IMR-90 (cell line): ENCODE measurements around the gene STX5. TPM values are rescaled to one million over a fixed set of nuclear protein-coding genes. Genes with fewer than 3 reads are reported as not detected.

Experiments
- ATAC-seq: fragments of 200-7000 bp; cut with Tn5 transposase; 2 replicates; pipeline ENCODE4 v1.9.1; 2020; ENCODE audit warnings: low read depth, mild to moderate bottlenecking, moderate library complexity
- BruUV-seq: library from RNA; stranded (reverse); fragments of 400-500 nt; replicated peaks from 2 replicates; lab custom pipeline; 2021; lab: Mats Ljungman, UMichigan
- CTCF ChIA-PET: fragments of 300-600 bp; formaldehyde crosslinking; extraction: SDS; loops from one replicate; lab custom pipeline; 2021; ENCODE audit warnings: antibody characterized with exemption; lab: Yijun Ruan, JAX
- POLR2A ChIA-PET: fragments of 300-600 bp; sonication (Branson Sonifier 250); formaldehyde crosslinking; loops from one replicate; lab custom pipeline; 2022; ENCODE audit warnings: antibody characterized with exemption; ENCODE audit not compliant: unreplicated experiment; lab: Charles Lee
- DNase-seq: peaks from one replicate; pipeline ENCODE4 v3.0.0; 2013
- H2AFZ ChIP-seq: replicated peaks from 2 replicates; pipeline ENCODE3; 2013; ENCODE audit warnings: low read length, mild to moderate bottlenecking; ENCODE audit not compliant: poor library complexity
- H2AK5ac ChIP-seq: 2 replicates; pipeline ENCODE4 v1.6.1; 2013; ENCODE audit warnings: low read depth, low read length, inconsistent platforms
- H2AK9ac ChIP-seq: replicated peaks from 2 replicates; pipeline ENCODE3; 2013; ENCODE audit warnings: mild to moderate bottlenecking, low read depth, low read length, moderate library complexity; ENCODE audit not compliant: poor library complexity
- H2BK120ac ChIP-seq: 2 replicates; pipeline ENCODE4 v1.6.1; 2013; ENCODE audit warnings: low read depth, low read length, inconsistent platforms
- H2BK15ac ChIP-seq: 3 replicates; pipeline ENCODE4 v1.6.1; 2013; ENCODE audit warnings: low read depth, low read length, inconsistent platforms
- H2BK20ac ChIP-seq: 2 replicates; pipeline ENCODE4 v1.6.1; 2013; ENCODE audit warnings: low read depth, mild to moderate bottlenecking, inconsistent platforms, low read length, moderate library complexity
- H2BK5ac ChIP-seq: 2 replicates; pipeline ENCODE4 v1.6.1; 2013; ENCODE audit warnings: mild to moderate bottlenecking, low read depth, low read length, inconsistent platforms; ENCODE audit not compliant: poor library complexity, severe bottlenecking
- H3K14ac ChIP-seq: replicated peaks from 2 replicates; pipeline ENCODE4 v1.6.1; 2013; ENCODE audit warnings: low read depth, low read length, inconsistent platforms
- H3K18ac ChIP-seq: 2 replicates; pipeline ENCODE4 v1.6.1; 2013; ENCODE audit warnings: low read depth, low read length, control low read depth
- H3K23ac ChIP-seq: 2 replicates; pipeline ENCODE4 v1.6.1; 2013; ENCODE audit warnings: low read depth, low read length, inconsistent platforms
- H3K27ac ChIP-seq: 2 replicates; pipeline ENCODE4 v1.5.1; 2013; ENCODE audit warnings: mild to moderate bottlenecking, control low read depth, low read length; ENCODE audit not compliant: insufficient read depth
- H3K27me3 ChIP-seq: 2 replicates; pipeline ENCODE4 v1.6.1; 2013; ENCODE audit warnings: low read length; ENCODE audit not compliant: control insufficient read depth, insufficient read depth
- H3K36me3 ChIP-seq: 2 replicates; pipeline ENCODE4 v1.6.1; 2013; ENCODE audit warnings: low read length, mixed read lengths; ENCODE audit not compliant: control insufficient read depth, insufficient read depth
- H3K4ac ChIP-seq: 2 replicates; pipeline ENCODE4 v1.6.1; 2013; ENCODE audit warnings: low read depth, low read length, inconsistent platforms
- H3K4me1 ChIP-seq: 2 replicates; pipeline ENCODE4 v1.6.1; 2013; ENCODE audit warnings: low read length, mixed read lengths; ENCODE audit not compliant: control insufficient read depth, insufficient read depth
- H3K4me2 ChIP-seq: 2 replicates; pipeline ENCODE4 v1.6.1; 2013; ENCODE audit warnings: low read depth, mild to moderate bottlenecking, control low read depth, low read length, moderate library complexity
- H3K4me3 ChIP-seq: 2 replicates; pipeline ENCODE4 v1.5.1; 2013; ENCODE audit warnings: low read depth, mild to moderate bottlenecking, control low read depth, low read length, moderate library complexity; ENCODE audit not compliant: insufficient read depth
- H3K56ac ChIP-seq: 2 replicates; pipeline ENCODE4 v1.6.1; 2013; ENCODE audit warnings: low read length, inconsistent platforms; ENCODE audit not compliant: insufficient read depth; ENCODE audit errors: extremely low read depth
- H3K79me1 ChIP-seq, 2 experiments: 2 replicates each; pipeline ENCODE4 v1.6.1; 2013; ENCODE audit warnings: low read length in 2 of 2, inconsistent platforms in 1 of 2, low read depth in 1 of 2
- H3K9ac ChIP-seq: 2 replicates; pipeline ENCODE4 v1.6.1; 2013; ENCODE audit warnings: low read depth, low read length, control low read depth
- H3K9me1 ChIP-seq: 2 replicates; pipeline ENCODE4 v1.6.1; 2013; ENCODE audit warnings: low read length, inconsistent platforms; ENCODE audit not compliant: insufficient read depth
- H3K9me3 ChIP-seq: 2 replicates; pipeline ENCODE4 v1.6.1; 2013; ENCODE audit warnings: low read length; ENCODE audit not compliant: control insufficient read depth, insufficient read depth
- H4K20me1 ChIP-seq: 2 replicates; pipeline ENCODE4 v1.6.1; 2013; ENCODE audit warnings: low read length, inconsistent platforms; ENCODE audit not compliant: insufficient read depth
- H4K5ac ChIP-seq: 2 replicates; pipeline ENCODE4 v1.6.1; 2013; ENCODE audit warnings: mild to moderate bottlenecking, low read depth, low read length, control low read depth
- H4K8ac ChIP-seq, 2 experiments: 2 replicates each; pipeline ENCODE4 v1.6.1; 2013; ENCODE audit warnings: low read depth in 2 of 2, low read length in 2 of 2, control low read depth in 1 of 2, inconsistent platforms in 1 of 2
- H4K91ac ChIP-seq: 2 replicates; pipeline ENCODE4 v1.6.1; 2013; ENCODE audit warnings: low read depth, low read length, inconsistent platforms; ENCODE audit not compliant: insufficient read depth
- BHLHE40 ChIP-seq: fragments of 150-350 bp; IDR thresholded peaks from 2 replicates; pipeline ENCODE4 v1.6.1; 2016; ENCODE audit warnings: mild to moderate bottlenecking, low read depth, low read length
- CHD1 ChIP-seq: IDR thresholded peaks from 2 replicates; pipeline ENCODE4 v1.6.1; 2012; ENCODE audit warnings: low read depth, low read length, improper control_type of control experiment
- FOS ChIP-seq: fragments of 150-350 bp; IDR thresholded peaks from 2 replicates; pipeline ENCODE4 v1.6.1; 2016; ENCODE audit warnings: low read depth, low read length
- MAFK ChIP-seq: IDR thresholded peaks from 2 replicates; pipeline ENCODE4 v1.6.1; 2012; ENCODE audit warnings: low read depth, low read length, improper control_type of control experiment
- MAZ ChIP-seq: IDR thresholded peaks from 2 replicates; pipeline ENCODE4 v1.6.1; 2012; ENCODE audit warnings: low read depth, mild to moderate bottlenecking, low read length, improper control_type of control experiment, moderate library complexity, borderline replicate concordance
- MXI1 ChIP-seq: IDR thresholded peaks from 2 replicates; pipeline ENCODE4 v1.6.1; 2012; ENCODE audit warnings: low read depth, mild to moderate bottlenecking, low read length, moderate library complexity, borderline replicate concordance
- NFE2L2 ChIP-seq: fragments of 150-350 bp; IDR thresholded peaks from 2 replicates; pipeline ENCODE4 v1.6.1; 2016; ENCODE audit warnings: low read depth, mild to moderate bottlenecking, low read length
- POLR2A ChIP-seq: IDR thresholded peaks from 2 replicates; pipeline ENCODE4 v1.6.1; 2012; ENCODE audit warnings: mild to moderate bottlenecking, low read depth, low read length
- RAD21 ChIP-seq: IDR thresholded peaks from 2 replicates; pipeline ENCODE4 v1.6.1; 2012; ENCODE audit warnings: low read length, improper control_type of control experiment
- RCOR1 ChIP-seq: IDR thresholded peaks from 2 replicates; pipeline ENCODE4 v1.6.1; 2012; ENCODE audit warnings: mild to moderate bottlenecking, low read length, improper control_type of control experiment; ENCODE audit not compliant: insufficient replicate concordance
- RFX5 ChIP-seq: IDR thresholded peaks from 2 replicates; pipeline ENCODE4 v1.8.0; 2012; ENCODE audit warnings: low read depth, mild to moderate bottlenecking, low read length, moderate library complexity
- WGBS, 2 experiments: methylation state at CpG; one replicate each; pipeline versions ENCODE4 v1.1.5 to v1.1.7; 2013; ENCODE audit warnings: missing lambda C conversion rate in 2 of 2; ENCODE audit not compliant: insufficient read length in 1 of 2; ENCODE audit errors: extremely low coverage in 2 of 2; 5-methylcytosine and 5-hydroxymethylcytosine counted together
- dilution Hi-C: fragments of 300-500 bp; cut with HindIII; formaldehyde crosslinking; loops from one replicate; pipeline ENCODE4 v1.14.3; 2018; ENCODE audit warnings: low sequenced_read_pairs; ENCODE audit not compliant: unreplicated experiment
- in situ Hi-C: fragments of 300-500 bp; cut with MboI; formaldehyde crosslinking; loops from 3 replicates; pipeline ENCODE4 v1.14.3; 2019; ENCODE audit warnings: low sequenced_read_pairs, inconsistent platforms, mixed read lengths
- intact Hi-C: fragments of 100-400 bp; cut with micrococcal nuclease; formaldehyde crosslinking; loops from 2 replicates; pipeline ENCODE4 v1.10.0; 2022
- polyA plus RNA-seq, 3 experiments: library from polyadenylated mRNA; depleted of rRNA; stranded (reverse); fragments of >200 nt; gene quantifications; 2 replicates each; pipeline ENCODE4 v1.2.3, GENCODE V29; 2012; ENCODE audit warnings: low replicate concordance in 1 of 3
- total RNA-seq: library from RNA; depleted of rRNA; stranded (reverse); fragments of >200 nt; gene quantifications from 2 replicates; pipeline ENCODE4 v1.2.3, GENCODE V29; 2012
- TF ChIP-seq, protein P1 (sequence below): fragments of 150-350 bp; IDR thresholded peaks from 2 replicates; pipeline ENCODE4 v1.6.1; 2017; ENCODE audit warnings: mild to moderate bottlenecking, antibody characterized with exemption, low read length, low read depth
- TF ChIP-seq, protein P2 (sequence below): conservative IDR thresholded peaks from 2 replicates; pipeline ENCODE4 v1.5.1; 2012; ENCODE audit warnings: mild to moderate bottlenecking, low read depth, low read length, improper control_type of control experiment

STX5 gene
- total and polyA plus RNA-seq, 2 of the 4 experiments (the other 2 are of a cell fraction): 43.1 to 49.5 TPM

DNA sequence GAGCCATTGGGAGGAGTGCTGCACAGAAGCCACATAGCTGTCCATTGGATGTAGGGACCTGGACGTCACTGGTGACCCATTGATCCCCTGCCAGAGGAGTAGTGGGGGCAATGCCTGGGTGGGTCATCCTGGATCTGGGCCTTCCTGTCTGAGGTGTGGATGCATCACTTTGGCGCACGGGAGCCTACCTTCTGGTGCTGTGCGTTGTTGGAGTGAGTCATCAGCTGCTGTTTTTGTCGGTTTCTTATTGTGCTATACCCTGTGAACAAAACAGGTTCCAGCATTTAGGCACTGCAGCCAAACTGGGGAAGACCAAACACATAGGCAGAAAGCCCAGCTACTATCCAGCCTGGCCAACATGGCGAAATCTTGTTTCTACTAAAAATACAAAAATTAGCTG lies 57.4 kb downstream of the STX5 start:
- Histone ChIP-seq H3K79me1 (peaks cover 8 to 31% of the 10 kb centered on the region in 2 experiments), H3K23ac (no peak overlapping the region), H3K56ac (no peak overlapping the region), H4K5ac (no peak overlapping the region), H2BK5ac (no peak overlapping the region), H3K4me2 (no peak overlapping the region), H2AK5ac (no peak overlapping the region), H2BK20ac (no peak overlapping the region), H3K18ac (no peak overlapping the region), H3K9me3 (no peaks in the 10 kb centered on the region), H3K14ac (no peak overlapping the region), H3K27me3 (no peaks in the 10 kb centered on the region), H3K36me3 (peaks cover 26% of the 10 kb centered on the region), H3K4me3 (no peak overlapping the region), H2BK15ac (no peak overlapping the region), H3K4me1 (peaks cover 3% of the 10 kb centered on the region), H4K20me1 (no peaks in the 10 kb centered on the region), H3K27ac (no peak overlapping the region), H3K9me1 (0 out of 2 replicates have a peak, but pooled peaks cover 3% of the 10 kb centered on the region), H3K4ac (no peak overlapping the region), H4K91ac (no peak overlapping the region), H2AK9ac (no peak overlapping the region), H2BK120ac (no peak overlapping the region), H4K8ac (no peak overlapping the region), H3K9ac (no peak overlapping the region), H2AFZ (no peak overlapping the region)
- BruUV-seq: no TSS peak
- dilution Hi-C loops (no loop called here), intact Hi-C loops (no loop called here), in situ Hi-C loops (no loop called here)
- TF ChIP-seq, protein P1, sequence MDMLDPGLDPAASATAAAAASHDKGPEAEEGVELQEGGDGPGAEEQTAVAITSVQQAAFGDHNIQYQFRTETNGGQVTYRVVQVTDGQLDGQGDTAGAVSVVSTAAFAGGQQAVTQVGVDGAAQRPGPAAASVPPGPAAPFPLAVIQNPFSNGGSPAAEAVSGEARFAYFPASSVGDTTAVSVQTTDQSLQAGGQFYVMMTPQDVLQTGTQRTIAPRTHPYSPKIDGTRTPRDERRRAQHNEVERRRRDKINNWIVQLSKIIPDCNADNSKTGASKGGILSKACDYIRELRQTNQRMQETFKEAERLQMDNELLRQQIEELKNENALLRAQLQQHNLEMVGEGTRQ: no peak
- TF ChIP-seq RAD21: no peak
- TF ChIP-seq MAFK: no peak
- TF ChIP-seq, protein P2, sequence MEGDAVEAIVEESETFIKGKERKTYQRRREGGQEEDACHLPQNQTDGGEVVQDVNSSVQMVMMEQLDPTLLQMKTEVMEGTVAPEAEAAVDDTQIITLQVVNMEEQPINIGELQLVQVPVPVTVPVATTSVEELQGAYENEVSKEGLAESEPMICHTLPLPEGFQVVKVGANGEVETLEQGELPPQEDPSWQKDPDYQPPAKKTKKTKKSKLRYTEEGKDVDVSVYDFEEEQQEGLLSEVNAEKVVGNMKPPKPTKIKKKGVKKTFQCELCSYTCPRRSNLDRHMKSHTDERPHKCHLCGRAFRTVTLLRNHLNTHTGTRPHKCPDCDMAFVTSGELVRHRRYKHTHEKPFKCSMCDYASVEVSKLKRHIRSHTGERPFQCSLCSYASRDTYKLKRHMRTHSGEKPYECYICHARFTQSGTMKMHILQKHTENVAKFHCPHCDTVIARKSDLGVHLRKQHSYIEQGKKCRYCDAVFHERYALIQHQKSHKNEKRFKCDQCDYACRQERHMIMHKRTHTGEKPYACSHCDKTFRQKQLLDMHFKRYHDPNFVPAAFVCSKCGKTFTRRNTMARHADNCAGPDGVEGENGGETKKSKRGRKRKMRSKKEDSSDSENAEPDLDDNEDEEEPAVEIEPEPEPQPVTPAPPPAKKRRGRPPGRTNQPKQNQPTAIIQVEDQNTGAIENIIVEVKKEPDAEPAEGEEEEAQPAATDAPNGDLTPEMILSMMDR: no peak
- TF ChIP-seq FOS: no peak
- no peak for TF ChIP-seq NFE2L2
- no peak for TF ChIP-seq RFX5
- TF ChIP-seq BHLHE40: no peak
- no peak for TF ChIP-seq RCOR1
- TF ChIP-seq MAZ: no peak
- no peak for TF ChIP-seq CHD1
- TF ChIP-seq MXI1: no peak
- no peak for TF ChIP-seq POLR2A
- ATAC-seq (no peak), DNase-seq (no peak)
- WGBS, 2 experiments: 100% methylated on average over 4 of the region's 6 CpGs; no CpG with 5 or more reads in 1 of the 2 experiments
- POLR2A ChIA-PET: no interaction called here
- CTCF ChIA-PET: interaction anchor here (2.4 kb wide), 1 partner anchor 12 kb away, joined by 7 read pairs; no protein-coding TSS in a partner anchor
